Kidney glomerular epithelial cell (primary cell): Measurements from ENCODE around the gene UST.
"Not testable (repeated sequence)": the region's sequence is repeated elsewhere in the genome, so short reads cannot be mapped to it uniquely, and the experiment has no call there.

Experiments
- DNase-seq: peaks from one replicate; lab custom pipeline; 2025; lab: John Stamatoyannopoulos, UW

The UST gene

GRCh38 chr6:149037051-149037671, 290.3 kb downstream of the UST start:
- no peak for DNase-seq

- DNase-seq, result not testable (repeated sequence)
Observed at GRCh38 chr6:149039025-149039424, 292.2 kb downstream of the UST start.

- no peak for DNase-seq
Observed at GRCh38 chr6:149041953-149042352, 295.1 kb downstream of the UST start.

GRCh38 chr6:149043476-149044130, 296.8 kb downstream of the UST start:
- no peak for DNase-seq

- no peak for DNase-seq
Observed at GRCh38 chr6:149044528-149044927, 297.7 kb downstream of the UST start.

GRCh38 chr6:149045404-149045803, 298.6 kb downstream of the UST start:
- no peak for DNase-seq

- DNase-seq, result no peak
Observed at GRCh38 chr6:149046164-149046821, 299.5 kb downstream of the UST start.

GRCh38 chr6:149046822-149047246, 300.0 kb downstream of the UST start:
- DNase-seq, result no peak

- DNase-seq, result peak; percentile 15
Observed at GRCh38 chr6:149049230-149049629, 302.4 kb downstream of the UST start.

GRCh38 chr6:149050160-149050559, 303.3 kb downstream of the UST start:
- no peak for DNase-seq

- no peak for DNase-seq
Observed at GRCh38 chr6:149052350-149053106, 305.7 kb downstream of the UST start.

- DNase-seq, result no peak
Observed at GRCh38 chr6:149053848-149054558, 307.2 kb downstream of the UST start.

- peak; percentile 76 for DNase-seq
Observed at GRCh38 chr6:149054559-149055194, 307.8 kb downstream of the UST start.

- DNase-seq, result no peak
Observed at GRCh38 chr6:149055195-149055899, 308.5 kb downstream of the UST start.

GRCh38 chr6:149056777-149057463, 310.1 kb downstream of the UST start:
- no peak for DNase-seq

GRCh38 chr6:149057464-149057840, 310.6 kb downstream of the UST start:
- no peak for DNase-seq

- DNase-seq, result no peak
Observed at GRCh38 chr6:149059557-149059956, 312.7 kb downstream of the UST start.

- no peak for DNase-seq
Observed at GRCh38 chr6:149060300-149060984, 313.6 kb downstream of the UST start.

GRCh38 chr6:149060985-149061760, 314.3 kb downstream of the UST start:
- DNase-seq, result peak; percentile 70
